Measurements from ENCODE around the gene LHX1.

GRCh38 chr17:36921095-36921851 lies 16.0 kb upstream of the LHX1 start:
- TF ChIP-seq, protein P1, sequence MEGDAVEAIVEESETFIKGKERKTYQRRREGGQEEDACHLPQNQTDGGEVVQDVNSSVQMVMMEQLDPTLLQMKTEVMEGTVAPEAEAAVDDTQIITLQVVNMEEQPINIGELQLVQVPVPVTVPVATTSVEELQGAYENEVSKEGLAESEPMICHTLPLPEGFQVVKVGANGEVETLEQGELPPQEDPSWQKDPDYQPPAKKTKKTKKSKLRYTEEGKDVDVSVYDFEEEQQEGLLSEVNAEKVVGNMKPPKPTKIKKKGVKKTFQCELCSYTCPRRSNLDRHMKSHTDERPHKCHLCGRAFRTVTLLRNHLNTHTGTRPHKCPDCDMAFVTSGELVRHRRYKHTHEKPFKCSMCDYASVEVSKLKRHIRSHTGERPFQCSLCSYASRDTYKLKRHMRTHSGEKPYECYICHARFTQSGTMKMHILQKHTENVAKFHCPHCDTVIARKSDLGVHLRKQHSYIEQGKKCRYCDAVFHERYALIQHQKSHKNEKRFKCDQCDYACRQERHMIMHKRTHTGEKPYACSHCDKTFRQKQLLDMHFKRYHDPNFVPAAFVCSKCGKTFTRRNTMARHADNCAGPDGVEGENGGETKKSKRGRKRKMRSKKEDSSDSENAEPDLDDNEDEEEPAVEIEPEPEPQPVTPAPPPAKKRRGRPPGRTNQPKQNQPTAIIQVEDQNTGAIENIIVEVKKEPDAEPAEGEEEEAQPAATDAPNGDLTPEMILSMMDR (conservative IDR thresholded peaks at IDR 0.05), result no peak
- no peak for TF ChIP-seq ZFX (IDR thresholded peaks at IDR 0.05)

Measured in C4-2B (cell line).